HUES48 (cell line): ENCODE measurements around the gene FN3KRP.
A peak's percentile ranks its signal among the peaks of the same experiment; 100 is the strongest.
"Not testable (repeated sequence)": the region's sequence is repeated elsewhere in the genome, so short reads cannot be mapped to it uniquely, and the experiment has no call there.

Experiments
- H3K27ac ChIP-seq: one replicate; pipeline ENCODE4 v1.7.0; 2013; ENCODE audit warnings: low read depth, low read length, inconsistent platforms
- H3K27me3 ChIP-seq: 2 replicates; pipeline ENCODE4 v1.6.1; 2013; ENCODE audit warnings: mild to moderate bottlenecking, low read length; ENCODE audit not compliant: control insufficient read depth, insufficient read depth
- H3K36me3 ChIP-seq: 2 replicates; pipeline ENCODE4 v1.6.1; 2013; ENCODE audit warnings: low read length; ENCODE audit not compliant: control insufficient read depth, insufficient read depth
- H3K4me1 ChIP-seq: 2 replicates; pipeline ENCODE4 v1.6.1; 2013; ENCODE audit warnings: mild to moderate bottlenecking, low read length; ENCODE audit not compliant: control insufficient read depth, insufficient read depth
- H3K4me3 ChIP-seq: 2 replicates; pipeline ENCODE4 v1.5.1; 2013; ENCODE audit warnings: mild to moderate bottlenecking, low read depth, low read length
- H3K9ac ChIP-seq: 2 replicates; pipeline ENCODE4 v1.6.1; 2013; ENCODE audit warnings: mild to moderate bottlenecking, low read depth, low read length, moderate library complexity
- H3K9me3 ChIP-seq: 2 replicates; pipeline ENCODE4 v1.6.1; 2013; ENCODE audit warnings: low read length; ENCODE audit not compliant: control insufficient read depth, insufficient read depth

Gene FN3KRP

DNA sequence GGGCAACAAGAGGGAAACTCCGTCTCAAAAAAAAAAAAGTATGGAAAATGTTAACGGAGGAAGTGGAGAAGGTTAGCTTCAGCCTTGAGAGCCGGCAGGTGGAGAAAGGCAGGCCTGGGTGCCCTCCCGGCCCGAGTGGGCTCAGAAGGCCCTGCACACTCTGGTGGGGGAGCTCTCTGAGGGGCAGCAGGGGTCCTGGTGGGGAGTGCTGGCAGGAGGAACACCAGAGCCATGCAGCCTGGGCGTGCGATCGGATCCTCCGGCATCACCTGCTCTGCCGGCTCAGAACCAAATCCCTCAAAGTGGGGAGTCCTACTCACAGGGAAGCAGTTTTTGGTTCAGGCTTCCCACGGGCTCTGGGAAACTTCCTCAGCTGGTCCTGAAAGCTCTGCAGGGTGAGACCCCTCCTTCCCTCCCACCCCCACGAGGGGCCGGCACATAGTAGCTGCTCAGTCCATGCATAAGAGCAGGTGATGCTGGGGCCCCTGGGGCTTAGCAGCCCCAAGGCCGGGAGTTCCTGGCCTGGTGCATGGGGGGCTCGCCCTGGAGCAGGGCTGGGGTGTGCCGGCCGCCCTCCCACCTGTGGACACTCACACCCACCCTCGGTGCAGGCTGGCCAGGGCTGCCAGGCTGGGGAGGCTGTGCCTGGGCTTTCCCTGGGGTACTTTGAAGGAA lies 20.1 kb downstream of the FN3KRP start:
- Histone ChIP-seq H3K4me1 (no peaks in the 10 kb centered on the region), H3K9ac (no peak overlapping the region), H3K36me3 (peaks cover 20% of the 10 kb centered on the region), H3K27me3 (no peaks in the 10 kb centered on the region), H3K9me3 (peaks cover 12% of the 10 kb centered on the region), H3K27ac (no peak overlapping the region), H3K4me3 (no peak overlapping the region)

DNA sequence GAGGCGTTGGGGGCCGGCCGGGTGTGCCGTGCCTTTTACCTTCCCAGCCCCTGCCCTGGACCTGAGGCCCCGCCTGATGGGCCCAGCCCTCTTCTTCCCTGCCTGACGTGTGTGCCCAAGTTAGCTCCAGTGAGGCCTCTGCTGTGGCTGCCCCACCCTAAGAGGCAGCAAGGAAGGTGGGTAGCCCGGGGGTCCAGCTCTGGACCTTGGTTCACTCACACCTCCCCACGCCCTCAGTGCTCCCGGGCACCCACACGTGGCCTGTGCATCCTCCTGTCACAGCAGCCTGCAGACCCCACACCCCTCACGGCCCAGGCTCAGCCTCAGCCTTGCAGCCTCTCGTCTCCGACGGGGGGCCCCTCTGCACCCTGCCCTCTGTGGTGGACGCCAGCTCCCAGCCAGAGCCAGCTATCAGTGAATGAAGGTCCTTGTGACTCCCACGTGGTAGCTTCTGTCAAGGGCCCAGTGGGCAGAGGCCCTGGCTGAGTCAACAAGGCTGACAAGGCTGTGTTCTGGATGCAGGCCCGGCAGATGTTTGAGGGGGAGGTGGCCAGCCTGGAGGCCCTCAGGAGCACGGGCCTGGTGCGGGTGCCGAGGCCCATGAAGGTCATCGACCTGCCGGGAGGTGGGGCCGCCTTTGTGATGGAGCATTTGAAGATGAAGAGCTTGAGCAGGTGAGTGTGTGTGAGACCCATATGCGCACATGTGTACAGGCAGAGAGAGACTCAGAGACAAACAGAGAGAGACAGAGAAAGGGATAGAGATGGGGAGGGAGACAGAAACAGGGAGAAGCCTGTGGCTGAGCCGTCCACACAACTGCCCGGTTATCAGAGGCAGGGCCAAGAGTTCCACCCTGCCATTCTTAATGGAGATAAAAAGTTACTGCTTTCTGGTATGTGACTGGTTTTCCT lies 21.7 kb downstream of the FN3KRP start:
- Histone ChIP-seq H3K4me1 (no peaks in the 10 kb centered on the region), H3K27me3 (no peaks in the 10 kb centered on the region), H3K27ac (no peak overlapping the region), H3K4me3 (no peak overlapping the region), H3K9ac (no peak overlapping the region), H3K9me3 (peaks cover 12% of the 10 kb centered on the region), H3K36me3 (peaks cover 28% of the 10 kb centered on the region)

DNA sequence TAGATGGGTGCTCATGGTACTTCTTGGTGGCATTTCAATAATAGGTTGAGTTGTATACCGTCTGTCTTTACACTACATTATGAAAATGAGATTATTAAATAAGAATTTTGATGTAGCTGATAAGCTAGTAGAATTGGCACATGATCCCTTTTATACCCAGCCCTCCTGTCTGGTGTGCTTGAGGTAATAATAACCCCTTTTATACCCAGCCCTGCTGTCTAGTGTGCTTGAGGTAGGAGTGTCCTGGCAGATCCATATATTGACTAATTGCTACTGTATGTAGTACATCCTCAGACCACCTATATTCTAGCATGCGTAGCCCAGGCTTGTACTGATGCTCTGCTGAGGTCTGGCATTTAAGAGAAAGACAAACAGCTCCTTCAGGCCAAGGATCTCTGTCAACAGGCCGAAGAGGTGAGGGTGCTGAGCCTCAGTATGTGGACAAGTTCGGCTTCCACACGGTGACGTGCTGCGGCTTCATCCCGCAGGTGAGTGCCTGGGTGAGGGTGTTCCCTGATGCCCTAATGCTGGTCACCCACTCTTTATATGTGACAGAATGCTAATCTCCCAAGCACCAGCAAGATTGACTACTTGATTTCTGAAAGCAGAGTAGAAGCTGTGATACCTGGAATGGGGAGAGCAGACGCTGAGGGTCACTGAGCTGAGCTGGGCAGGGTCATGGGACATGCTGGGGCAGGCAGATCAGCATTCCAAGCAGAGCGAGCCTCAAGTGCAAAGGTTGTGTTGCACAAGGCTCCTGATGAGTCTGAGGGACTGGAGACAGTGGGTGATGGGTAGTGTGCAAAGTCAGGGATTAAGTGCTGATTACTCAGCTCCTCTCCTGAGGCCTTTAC lies 24.6 kb downstream of the FN3KRP start:
- H3K27ac ChIP-seq: no peak overlapping the region
- peaks cover 14% of the 10 kb centered on the region for H3K9me3 ChIP-seq
- no peaks in the 10 kb centered on the region for H3K27me3 ChIP-seq
- 0 out of 2 replicates have a peak, but pooled peaks cover 4% of the 10 kb centered on the region for H3K4me1 ChIP-seq
- H3K4me3 ChIP-seq: no peak overlapping the region
- peaks cover 28% of the 10 kb centered on the region for H3K36me3 ChIP-seq
- H3K9ac ChIP-seq: no peak overlapping the region

DNA sequence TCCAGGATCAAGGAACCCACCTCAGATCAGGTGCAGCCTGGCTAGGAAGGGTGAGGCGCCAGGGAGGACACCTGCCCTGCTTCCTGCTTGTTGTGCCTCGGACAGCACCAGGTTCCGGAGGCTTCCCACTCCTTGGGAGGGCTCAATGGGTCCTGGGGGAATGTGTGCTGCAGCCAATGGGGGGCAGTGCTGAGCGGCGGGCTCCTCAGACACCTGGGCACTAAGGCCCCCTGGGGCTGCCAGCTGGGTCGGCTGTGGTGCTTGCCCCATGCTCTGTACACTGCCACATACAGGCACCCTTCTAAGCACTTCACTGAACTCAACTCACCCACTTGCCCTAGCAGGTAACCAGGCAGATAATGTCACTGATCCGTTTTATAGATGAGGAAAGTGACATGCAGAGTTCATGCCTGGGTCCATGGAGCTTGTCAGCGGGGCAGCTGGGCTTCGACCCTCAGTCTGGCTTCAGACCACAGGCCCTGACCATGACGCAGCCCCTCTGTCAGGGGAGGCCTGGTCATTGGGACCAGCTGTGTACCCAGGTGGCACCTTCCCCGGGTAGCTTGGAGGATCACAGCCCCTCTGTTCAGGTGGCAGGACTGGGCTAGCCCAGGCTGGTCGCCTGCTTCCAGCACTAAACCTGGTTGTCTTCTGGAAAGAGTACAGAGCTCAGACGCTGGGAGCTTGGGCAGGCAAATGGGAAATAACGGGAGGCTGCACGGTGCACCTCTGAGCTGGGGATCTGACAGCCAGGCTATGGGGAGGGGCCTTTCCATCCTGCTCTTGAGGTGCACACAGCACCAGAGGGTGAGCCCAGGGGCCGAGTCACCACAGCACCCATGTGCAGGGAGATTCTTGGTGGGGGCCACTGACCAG lies 27.1 kb downstream of the FN3KRP start:
- Histone ChIP-seq H3K9me3 (peaks cover 16% of the 10 kb centered on the region), H3K36me3 (peaks cover 28% of the 10 kb centered on the region), H3K27ac (no peak overlapping the region), H3K4me1 (0 out of 2 replicates have a peak, but pooled peaks cover 4% of the 10 kb centered on the region), H3K9ac (no peak overlapping the region), H3K27me3 (no peaks in the 10 kb centered on the region), H3K4me3 (no peak overlapping the region)

DNA sequence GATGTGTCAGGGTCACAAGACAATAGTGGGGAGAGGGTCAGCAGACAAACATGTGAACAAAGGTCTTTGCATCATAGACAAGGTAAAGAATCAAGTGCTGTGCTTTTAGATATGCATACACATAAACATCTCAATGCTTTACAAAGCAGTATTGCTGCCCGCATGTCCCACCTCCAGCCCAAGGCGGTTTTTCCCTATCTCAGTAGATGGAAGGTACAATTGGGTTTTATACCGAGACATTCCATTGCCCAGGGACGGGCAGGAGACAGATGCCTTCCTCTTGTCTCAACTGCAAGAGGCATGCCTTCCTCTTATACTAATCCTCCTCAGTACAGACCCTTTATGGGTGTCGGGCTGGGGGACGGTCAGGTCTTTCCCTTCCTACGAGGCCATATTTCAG lies 28.2 kb downstream of the FN3KRP start:
- H3K4me3 ChIP-seq, H3K4me1 ChIP-seq, H3K9ac ChIP-seq, H3K27ac ChIP-seq, H3K27me3 ChIP-seq: not testable (repeated sequence)
- Histone ChIP-seq H3K9me3 (peaks cover 16% of the 10 kb centered on the region), H3K36me3 (peaks cover 28% of the 10 kb centered on the region)

DNA sequence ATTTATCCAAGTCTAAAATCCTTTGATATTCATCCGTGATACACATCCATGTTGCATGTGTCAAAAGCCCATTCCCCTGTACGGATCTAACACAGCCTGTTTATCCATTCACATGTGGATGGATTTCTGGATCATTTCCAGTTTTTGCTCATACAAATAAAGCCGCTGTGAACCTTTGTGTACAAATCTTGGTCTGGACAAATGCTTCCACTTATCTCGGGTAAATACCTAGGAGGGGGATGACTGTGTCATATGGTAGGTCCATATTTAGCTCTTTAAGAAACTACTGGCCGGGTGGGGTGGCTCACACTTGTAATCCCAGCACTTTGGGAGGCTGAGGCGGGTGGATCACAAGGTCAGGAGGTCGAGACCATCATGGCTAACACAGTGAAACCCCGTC lies 29.0 kb downstream of the FN3KRP start:
- Histone ChIP-seq H3K4me1 (0 out of 2 replicates have a peak, but pooled peaks cover 4% of the 10 kb centered on the region), H3K9ac (no peak overlapping the region), H3K27me3 (no peaks in the 10 kb centered on the region), H3K36me3 (peaks cover 20% of the 10 kb centered on the region), H3K27ac (no peak overlapping the region), H3K4me3 (no peak overlapping the region), H3K9me3 (peaks cover 15% of the 10 kb centered on the region)

DNA sequence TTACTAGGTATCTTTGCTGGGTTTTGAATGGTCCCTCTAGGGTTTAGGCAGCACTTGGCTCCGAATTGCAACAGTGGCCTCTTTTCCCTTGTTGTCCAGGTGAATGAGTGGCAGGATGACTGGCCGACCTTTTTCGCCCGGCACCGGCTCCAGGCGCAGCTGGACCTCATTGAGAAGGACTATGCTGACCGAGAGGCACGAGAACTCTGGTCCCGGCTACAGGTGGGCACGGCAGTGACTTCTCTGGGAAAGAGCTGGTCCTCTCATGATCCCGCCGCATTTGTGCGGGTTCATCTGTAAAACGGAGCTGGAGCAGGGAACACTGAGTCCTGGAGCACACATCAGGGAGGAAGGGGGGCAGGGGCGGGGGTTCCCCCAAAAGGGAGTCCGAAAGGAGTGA lies 32.2 kb downstream of the FN3KRP start:
- H3K27ac ChIP-seq: no peak overlapping the region
- 0 out of 2 replicates have a peak, but pooled peaks cover 4% of the 10 kb centered on the region for H3K4me1 ChIP-seq
- H3K36me3 ChIP-seq: no peaks in the 10 kb centered on the region
- no peak overlapping the region for H3K4me3 ChIP-seq
- H3K9ac ChIP-seq: no peak overlapping the region
- H3K27me3 ChIP-seq: no peaks in the 10 kb centered on the region
- H3K9me3 ChIP-seq: peaks cover 4% of the 10 kb centered on the region; the same call in 1 of the 2 replicates

DNA sequence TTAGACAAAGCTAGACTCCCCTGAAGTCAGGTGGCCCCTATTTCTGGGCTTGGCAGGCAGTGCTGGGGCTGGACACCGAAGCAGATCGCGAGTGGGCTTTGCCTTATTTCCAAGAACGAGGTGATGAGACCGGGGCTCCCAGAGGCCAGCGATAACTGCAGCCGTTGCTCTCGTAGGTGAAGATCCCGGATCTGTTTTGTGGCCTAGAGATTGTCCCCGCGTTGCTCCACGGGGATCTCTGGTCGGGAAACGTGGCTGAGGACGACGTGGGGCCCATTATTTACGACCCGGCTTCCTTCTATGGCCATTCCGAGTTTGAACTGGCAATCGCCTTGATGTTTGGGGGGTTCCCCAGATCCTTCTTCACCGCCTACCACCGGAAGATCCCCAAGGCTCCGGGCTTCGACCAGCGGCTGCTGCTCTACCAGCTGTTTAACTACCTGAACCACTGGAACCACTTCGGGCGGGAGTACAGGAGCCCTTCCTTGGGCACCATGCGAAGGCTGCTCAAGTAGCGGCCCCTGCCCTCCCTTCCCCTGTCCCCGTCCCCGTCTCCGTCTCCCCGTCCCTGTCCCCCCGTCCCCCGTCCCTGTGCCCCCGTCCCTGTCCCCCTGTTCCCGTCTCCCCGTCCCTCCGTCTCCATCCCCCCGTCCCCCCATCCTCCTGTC lies 33.9 kb downstream of the FN3KRP start:
- Histone ChIP-seq H3K27me3 (no peaks in the 10 kb centered on the region), H3K9ac (no peak overlapping the region), H3K27ac (no peak overlapping the region), H3K4me1 (peaks cover 14% of the 10 kb centered on the region), H3K4me3 (peak overlapping the region; percentile 2; the same call in 1 of the 2 replicates), H3K9me3 (peaks cover 4% of the 10 kb centered on the region; the same call in 1 of the 2 replicates), H3K36me3 (no peaks in the 10 kb centered on the region)

DNA sequence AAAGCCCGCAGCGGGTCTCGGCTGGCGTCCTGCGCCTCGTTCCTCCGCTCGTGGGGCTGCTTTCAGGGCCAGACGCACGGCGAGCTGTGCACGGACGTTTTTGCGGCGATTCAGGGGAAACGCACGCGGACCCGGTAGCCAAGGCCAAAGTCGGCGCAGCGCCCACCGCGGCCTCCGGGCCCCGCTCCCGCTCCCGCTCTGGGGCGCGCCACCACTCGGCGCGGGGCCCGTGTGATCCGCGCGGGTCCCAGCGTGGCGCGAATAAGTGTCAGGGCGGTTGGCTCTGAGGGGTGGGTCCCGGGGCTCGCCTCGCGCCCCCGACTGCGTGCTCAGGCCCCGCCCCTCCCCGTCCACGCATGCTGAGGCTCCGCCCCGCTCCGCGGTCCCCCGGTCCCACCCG lies 34.7 kb downstream of the FN3KRP start:
- Histone ChIP-seq H3K27ac (no peak overlapping the region), H3K4me1 (peaks cover 20% of the 10 kb centered on the region), H3K27me3 (no peaks in the 10 kb centered on the region), H3K36me3 (no peaks in the 10 kb centered on the region), H3K4me3 (peak overlapping the region; percentile 68), H3K9ac (no peak overlapping the region), H3K9me3 (peaks cover 2% of the 10 kb centered on the region; the same call in 1 of the 2 replicates)
